H1 (cell line): Measurements from ENCODE around the gene NBL1. TPM values are rescaled to one million over a fixed set of nuclear protein-coding genes. Genes with fewer than 3 reads are reported as not detected.

ENCODE experiments used
- CBX5 ChIP-seq: fragments of 300-800, 300-1000 bp; sonication (generic); IDR thresholded peaks from 2 replicates; pipeline ENCODE4 v1.7.1; 2016; ENCODE audit warnings: antibody characterized with exemption, low read length, low read depth
- CHD1 ChIP-seq: IDR thresholded peaks from 2 replicates; pipeline ENCODE4 v1.6.1; 2012; ENCODE audit warnings: low read depth, low read length, improper control_type of control experiment
- EGR1 ChIP-seq: IDR thresholded peaks from 2 replicates; pipeline ENCODE4 v1.6.1; 2011; ENCODE audit warnings: low read depth, low read length, borderline replicate concordance
- POU5F1 ChIP-seq: IDR thresholded peaks from 2 replicates; pipeline ENCODE4 v1.6.1; 2011; ENCODE audit warnings: low read depth, mild to moderate bottlenecking, low read length, moderate library complexity
- SP1 ChIP-seq: IDR thresholded peaks from 2 replicates; pipeline ENCODE4 v1.6.1; 2011; ENCODE audit warnings: low read depth, low read length
- YY1 ChIP-seq: IDR thresholded peaks from 2 replicates; pipeline ENCODE4 v1.6.1; 2011; ENCODE audit warnings: low read depth, mild to moderate bottlenecking, low read length
- polyA plus RNA-seq, 7 experiments: library from polyadenylated mRNA; depleted of rRNA in 3 of 7; stranded (reverse) in 5 of 7; unstranded in 2 of 7; fragments of >200 nt in 5 of 7; fragments of 200-250 nt in 2 of 7; gene quantifications; 1 replicate in 5 of 7; 2 replicates in 1 of 7; 4 replicates in 1 of 7; pipeline versions ENCODE4 v1.2.1 to v1.2.3, GENCODE V29; 2011 to 2013; ENCODE audit warnings: missing spikeins in 2 of 7, mixed read lengths in 2 of 7
- total RNA-seq: library from RNA; stranded (reverse); fragmentation: NEBNext Ultra II Directional; extraction: Animal tissue kit (Norgen Biotek cat#: 25700); gene quantifications from 2 replicates; pipeline ENCODE4 v1.2.1, GENCODE V29; 2021
- TF ChIP-seq, protein P1 (sequence below): IDR thresholded peaks from 2 replicates; pipeline ENCODE4 v1.6.1; 2012; ENCODE audit warnings: low read length, inconsistent platforms

Gene NBL1
- total and polyA plus RNA-seq, 2 of the 8 experiments (the other 6 are each of a cell fraction or from before 2014, with no cell fraction given): 8.7 to 9.7 TPM

DNA sequence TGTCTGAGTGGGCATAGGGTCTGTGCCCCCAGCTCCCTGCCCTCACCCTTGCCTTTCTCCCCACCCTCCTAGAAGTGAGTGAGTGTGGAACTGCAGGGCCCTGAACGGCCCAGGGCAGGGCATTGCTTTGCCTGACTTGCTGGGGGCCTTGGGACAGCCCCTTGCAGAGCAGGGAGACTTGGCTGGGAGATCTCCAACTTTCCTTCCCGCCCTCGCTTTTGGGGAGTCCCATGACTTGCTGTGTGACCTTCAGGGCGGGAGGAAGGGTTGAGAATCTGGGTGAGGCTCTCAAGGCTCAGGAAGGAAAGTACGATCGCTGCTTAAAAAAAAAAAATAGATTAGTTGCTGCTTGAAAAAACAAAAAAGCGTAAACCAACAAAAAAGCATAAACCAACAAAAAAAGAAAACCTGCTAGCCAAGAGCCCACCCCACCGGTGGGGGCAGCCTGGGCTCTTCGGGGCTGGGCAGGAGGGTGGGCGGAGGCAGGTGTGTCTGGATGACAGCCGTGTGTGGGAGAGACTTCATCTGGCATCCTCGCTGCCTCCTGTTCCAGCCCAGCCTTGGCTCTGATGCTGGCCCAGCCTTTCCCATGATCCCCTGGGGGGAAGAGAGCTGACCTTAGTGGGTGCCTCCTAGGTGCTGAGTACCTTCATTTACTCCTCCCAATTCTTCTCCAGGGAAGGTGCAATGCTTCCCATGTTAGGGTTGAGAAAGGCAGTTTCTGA lies 6.5 kb downstream of the NBL1 start (continued):
- TF ChIP-seq SP1 (no peak), EGR1 (no peak), CHD1 (no peak), POU5F1 (no peak), YY1 (no peak), CBX5 (no peak)
- TF ChIP-seq, protein P1, sequence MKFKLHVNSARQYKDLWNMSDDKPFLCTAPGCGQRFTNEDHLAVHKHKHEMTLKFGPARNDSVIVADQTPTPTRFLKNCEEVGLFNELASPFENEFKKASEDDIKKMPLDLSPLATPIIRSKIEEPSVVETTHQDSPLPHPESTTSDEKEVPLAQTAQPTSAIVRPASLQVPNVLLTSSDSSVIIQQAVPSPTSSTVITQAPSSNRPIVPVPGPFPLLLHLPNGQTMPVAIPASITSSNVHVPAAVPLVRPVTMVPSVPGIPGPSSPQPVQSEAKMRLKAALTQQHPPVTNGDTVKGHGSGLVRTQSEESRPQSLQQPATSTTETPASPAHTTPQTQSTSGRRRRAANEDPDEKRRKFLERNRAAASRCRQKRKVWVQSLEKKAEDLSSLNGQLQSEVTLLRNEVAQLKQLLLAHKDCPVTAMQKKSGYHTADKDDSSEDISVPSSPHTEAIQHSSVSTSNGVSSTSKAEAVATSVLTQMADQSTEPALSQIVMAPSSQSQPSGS: no peak
- TF ChIP-seq, all 59 proteins: peak for 0
